GM21360 (cell line): ENCODE data around the gene TMEM30B.

Source experiments
- ATAC-seq: cut with Tn5 transposase; IDR thresholded peaks from one replicate; pipeline ENCODE4 v1.9.1; 2021; ENCODE audit warnings: mild to moderate bottlenecking, moderate library complexity; ENCODE audit not compliant: unreplicated experiment

Gene TMEM30B

DNA sequence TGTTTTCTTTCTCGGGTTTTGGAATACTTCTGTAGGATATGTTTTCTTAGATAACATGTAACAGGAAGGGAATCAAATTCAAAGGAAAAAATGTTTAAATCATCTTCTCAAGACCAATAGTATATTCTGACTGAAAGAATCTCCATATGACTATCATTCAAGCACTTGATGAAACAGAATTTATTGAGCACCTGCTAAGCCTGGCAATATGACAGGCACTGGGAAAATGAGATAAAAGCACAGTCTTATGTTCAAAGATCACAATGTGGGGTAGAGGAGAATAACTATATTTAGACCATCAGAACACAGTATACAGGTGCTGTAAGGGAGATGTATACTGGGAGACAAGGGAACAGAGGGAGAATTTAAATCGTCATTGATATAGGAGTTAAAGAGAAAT, 19.1 kb upstream of the TMEM30B start:
- ATAC-seq = no peak

DNA sequence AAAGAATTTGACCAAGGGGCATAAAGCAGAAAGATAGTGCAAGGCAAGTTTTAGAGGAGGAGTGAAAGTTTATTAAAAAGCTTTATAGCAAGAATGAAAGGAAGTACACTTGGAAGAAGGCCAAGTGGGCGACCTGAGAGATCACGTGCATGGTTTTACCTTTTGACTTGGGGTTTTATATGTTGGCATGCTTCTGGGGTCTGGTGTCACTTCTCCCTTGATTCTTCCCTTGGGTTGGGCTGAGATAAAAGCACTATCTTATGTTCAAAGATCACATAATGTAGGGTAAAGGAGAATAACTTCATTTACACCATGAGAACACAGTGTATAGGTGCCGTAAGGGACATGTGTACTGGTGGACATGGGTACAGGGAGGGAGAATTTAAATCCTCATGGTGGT, 17.7 kb upstream of the TMEM30B start:
- no peak for ATAC-seq

DNA sequence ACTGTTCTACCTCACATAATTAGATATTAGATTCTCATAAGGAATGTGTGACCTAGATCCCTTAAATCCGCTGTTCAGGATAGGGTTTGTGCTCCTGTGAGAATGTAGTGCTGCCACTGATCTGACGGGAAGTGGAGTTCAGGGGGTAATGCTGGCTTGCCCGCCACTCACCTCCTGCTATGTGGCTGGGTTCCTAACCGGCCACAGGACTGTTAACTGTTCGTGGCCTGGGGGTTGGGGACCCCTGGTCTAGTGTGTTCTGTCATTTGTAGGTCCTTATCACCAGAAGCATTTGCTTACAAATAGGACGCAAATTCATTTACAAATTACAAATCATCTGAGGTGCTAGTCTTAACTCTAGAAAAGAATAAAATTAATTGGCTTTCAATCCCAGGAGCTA, 16.4 kb upstream of the TMEM30B start:
- ATAC-seq = no peak

DNA sequence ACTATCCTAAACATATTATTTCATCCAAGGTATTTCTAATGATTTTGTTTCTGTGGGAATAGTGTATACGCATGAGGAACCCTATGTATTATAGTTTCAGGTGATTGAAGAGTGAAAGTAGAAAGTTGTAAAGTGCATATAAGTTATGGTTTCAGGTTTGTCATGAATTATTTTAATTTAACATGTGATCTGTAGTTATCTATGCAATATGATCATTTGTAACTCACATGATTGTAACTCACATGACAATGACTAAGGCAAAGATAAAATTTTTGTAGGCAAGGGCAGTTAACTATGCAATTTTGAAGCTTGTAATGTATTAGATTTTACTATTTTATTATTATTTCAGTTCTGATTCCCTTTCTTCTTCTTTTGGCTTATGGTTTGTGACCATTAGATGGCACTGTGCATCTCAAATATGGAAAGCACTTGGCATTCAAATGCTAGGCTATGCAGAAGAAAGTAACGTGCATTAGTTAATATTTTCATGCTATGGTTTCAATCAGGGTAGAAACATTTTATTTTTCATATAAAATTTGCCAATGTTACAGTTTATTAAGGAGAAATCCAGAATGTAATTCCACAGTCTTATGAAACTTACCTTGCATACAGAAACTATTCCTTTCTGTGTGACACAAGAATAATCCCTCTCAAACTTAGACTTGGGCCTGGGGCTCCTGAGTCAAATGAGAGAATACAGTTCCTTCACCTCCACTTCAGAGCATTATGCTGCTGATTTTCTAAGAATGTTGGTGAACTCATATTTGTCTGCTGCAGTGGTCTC, 15.8 kb upstream of the TMEM30B start:
- no peak for ATAC-seq

DNA sequence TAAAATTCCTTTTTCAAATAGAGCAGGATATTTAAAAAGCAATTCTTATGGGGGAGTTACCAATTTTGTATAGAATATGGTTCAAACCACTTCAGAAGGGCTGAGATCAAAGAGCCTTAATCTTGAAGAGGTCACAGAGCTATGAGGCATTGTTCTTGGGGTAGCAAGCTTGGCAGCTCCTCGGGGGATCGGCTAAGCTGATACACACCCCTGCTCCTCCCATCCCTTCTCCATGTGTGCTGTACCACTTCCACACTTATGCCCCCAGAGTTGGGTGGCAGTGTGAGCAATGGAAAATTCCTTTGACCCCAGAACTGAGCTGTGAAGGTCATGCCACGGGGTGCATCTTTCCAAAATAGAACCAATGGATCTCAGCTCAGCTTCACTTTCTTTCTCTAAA, 15.0 kb upstream of the TMEM30B start:
- no peak for ATAC-seq

DNA sequence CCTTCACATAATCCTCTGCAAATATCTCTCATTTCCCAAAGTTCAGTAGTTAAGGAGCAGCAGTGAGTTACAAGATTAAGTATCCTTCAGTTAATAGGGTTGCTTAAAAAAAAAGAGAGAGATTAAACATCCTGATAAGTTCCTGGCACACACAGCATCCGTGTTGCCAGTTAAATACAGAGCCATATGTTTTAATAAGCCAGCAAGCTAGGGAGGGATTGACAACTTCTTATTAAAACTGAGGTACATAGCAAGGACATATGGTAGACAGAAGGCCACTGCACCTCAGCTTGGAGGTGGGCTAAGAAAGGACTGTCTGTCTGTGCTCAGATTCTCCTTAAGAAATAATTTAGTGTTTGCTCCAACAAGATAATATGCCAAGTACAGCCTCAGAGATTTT, 9.6 kb upstream of the TMEM30B start:
- no peak for ATAC-seq

DNA sequence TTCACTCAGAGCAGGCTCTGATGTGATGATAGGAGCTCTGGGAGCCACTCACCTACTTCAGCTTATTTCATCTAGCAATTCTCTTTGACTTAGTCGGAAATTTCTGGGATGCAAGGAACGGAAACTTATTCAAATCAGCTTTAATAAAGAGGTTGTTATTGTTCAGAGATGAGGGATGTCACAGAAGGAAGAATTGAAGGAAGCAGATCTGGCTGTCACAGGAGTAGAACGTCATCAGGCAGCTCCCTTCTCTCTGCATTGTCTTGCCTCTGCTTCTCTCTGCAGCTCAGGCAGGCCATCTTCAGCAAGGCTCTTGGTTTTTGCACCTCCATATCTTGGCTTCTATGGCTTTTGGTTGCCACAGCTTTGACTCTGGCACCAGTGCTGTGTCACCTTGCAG, 7.6 kb upstream of the TMEM30B start:
- ATAC-seq = no peak

DNA sequence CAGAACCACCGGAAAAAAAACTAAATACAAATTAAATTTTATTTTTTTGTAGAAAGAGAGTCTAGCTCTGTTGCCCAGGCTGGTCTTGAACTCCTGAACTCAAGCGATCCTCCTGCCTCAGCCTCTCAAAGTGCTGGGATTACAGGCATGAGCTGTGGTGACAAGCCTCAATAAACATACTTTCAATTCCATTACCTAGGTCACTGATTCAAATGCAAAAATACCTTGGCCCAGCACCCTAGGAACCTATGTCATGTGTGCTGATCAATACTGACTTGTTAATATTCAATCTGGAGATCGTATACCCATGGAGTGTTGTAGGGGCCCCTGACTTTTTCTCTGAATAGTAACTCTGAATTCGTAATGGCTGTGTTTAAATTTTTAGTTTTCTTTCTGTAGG, 7.1 kb upstream of the TMEM30B start:
- no peak for ATAC-seq

DNA sequence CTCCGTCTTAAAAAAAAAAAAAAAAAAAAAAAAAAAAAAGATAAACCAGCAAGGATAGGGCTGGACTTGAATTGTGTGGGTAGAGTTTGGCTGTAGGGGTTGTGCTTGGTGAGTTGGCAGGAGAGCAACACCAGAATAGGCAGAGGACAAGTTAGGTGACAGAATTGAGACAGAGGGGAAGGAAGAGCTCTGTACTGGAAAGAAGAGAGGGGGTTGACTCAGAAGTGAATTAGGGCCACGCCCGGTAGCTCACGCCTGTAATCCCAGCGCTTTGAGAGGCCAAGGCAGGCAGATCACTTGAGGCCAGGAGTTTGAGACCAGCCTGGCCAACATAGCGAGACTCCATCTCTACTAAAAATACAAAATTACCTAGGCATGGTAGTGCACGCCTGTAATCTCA, 6.1 kb upstream of the TMEM30B start:
- ATAC-seq = no peak

DNA sequence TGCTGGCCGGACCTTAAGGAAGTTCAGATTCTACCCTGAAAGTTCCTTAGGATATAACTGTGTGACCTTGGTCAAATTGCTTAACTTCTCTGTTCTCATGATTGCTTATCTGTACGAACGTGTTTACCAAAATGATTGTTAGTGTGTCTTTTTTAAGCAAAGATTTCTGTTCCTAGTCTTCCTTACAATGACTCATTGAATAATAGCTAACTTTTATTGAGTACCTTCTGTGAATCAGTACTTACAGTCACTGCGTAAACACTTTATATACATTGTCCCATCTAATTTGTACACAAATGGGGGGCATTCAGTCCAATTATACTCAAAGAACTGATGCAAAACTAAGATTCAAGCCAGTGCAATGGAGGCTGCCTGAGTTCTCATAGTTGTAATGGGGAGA, 4.2 kb upstream of the TMEM30B start:
- ATAC-seq = no peak

DNA sequence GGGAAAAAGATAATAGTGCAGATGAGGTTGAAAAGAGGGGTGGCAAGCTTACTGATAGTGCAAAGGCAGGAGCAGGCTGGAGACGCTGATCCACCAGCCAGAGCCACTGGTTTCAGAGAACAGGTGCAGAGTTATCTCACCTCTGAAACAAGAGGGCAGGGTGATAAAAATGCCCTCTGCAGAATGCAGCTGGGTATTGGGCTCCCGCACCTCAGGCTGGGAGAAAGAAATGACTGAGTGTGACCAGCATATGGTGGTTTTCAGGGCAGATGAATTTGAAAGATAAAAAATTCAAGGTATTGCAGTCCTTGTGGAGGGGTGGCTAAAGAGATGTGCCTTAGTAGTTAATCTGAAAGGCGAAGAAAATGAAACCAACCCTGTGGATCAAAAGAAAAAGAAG, 2.9 kb upstream of the TMEM30B start:
- ATAC-seq = no peak

DNA sequence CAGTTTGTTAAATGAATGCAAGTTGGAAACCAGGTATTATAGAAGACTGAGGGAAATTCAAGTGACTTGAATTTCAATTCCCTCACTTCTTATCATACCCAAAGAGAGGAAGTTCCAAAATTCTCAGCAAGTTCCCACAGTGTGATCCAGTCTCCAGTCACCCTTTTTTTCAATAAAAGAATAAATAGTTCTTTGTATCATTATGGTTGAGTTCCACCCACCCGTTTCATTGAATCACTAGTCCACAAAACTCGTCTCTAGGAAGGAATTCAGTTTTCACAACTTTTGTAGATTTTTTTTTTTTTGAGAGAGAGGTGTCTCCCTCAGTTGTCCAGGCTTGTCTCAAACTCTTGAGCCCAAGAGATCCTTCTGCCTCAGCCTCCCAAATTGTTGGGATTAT, 1.6 kb upstream of the TMEM30B start:
- ATAC-seq = no peak

DNA sequence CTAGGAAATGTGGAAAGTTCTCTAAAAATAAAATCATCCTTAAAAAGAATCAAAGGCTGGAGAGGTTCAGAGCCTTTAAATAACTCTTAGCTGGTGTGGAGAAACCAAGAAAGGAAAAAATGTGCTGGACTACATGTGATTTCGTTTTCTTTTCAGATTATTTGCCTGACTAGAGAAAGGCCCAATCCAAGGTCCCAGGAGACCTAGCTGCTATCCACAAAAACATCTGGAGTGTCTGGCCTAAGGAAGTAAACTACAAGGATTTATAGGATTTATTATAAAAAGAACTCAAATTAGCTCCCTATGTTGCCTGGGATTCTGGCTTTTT, 774 bp upstream of the TMEM30B start:
- ATAC-seq = no peak

DNA sequence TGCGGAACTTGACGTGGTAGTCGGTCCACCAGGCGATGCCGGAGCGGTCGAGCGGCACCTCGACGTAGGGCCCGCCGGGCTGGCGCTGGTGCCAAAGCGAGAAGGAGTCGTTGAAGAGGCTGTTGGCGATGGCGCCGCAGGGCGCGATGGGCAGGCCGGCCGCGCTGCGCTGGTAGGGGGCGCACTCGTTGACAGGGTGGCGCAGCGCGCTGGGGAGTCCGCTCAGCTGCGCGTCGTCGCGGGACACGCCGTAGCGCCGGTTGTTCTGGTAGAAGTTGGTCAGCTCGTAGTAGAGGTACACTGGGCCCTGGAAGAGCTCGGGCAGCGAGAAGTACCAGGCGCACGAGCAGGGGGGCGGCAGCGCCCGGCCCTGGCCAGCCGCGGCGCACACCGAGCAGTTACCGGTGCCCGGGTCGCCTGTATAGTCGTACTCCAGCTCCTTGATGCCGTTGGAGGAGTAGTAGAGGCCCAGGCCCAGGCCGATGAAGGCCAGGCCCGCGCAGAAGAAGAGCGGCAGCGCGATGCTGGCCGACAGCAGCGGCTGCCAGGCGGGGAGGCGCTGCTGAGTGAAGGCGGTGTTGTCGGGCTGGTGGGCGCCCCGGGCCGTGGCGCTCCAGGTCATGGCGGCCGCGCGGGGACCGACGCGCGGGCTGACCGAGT, 482 bp downstream of the TMEM30B start:
- peak; percentile 56 for ATAC-seq

DNA sequence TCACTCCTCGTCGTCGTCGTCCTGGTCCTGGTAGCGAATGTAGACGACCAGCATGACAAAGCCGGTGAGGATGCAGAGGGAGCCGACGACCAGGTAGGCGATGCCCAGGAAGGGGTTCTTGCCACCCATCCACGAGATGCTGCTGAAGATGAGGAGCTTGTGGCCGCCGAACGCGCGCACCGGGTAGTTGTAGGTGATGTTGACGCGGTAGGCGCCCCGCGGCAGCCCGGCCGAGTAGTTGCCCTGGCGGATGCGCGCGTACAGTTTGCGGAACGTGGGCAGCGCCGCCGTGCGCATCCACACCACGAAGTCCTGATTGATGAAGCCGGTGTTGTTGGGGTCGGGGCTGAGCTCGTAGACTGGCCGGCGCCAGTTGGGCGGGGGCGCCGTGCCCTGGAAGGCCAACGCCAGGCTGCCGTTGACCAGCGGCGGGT, 1.0 kb downstream of the TMEM30B start:
- no peak for ATAC-seq

DNA sequence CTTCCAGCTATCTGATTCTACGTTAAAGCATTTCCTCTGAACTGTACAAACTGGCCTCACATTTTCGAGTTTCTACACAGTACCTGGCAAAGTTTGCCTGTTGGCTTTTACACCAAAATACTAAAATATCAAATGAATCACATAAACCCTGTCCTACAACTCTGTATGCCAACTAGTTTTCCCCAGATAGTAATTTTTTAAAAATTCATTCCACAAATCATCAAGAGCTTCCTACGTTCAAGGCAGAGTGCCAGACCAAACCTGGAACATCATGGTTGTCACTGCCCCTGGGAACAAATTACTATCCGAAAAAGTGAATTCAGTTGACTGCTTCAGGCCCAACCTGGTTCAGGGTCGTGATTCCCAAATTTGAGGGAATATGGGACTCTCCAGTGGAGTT, 2.1 kb downstream of the TMEM30B start:
- no peak for ATAC-seq

DNA sequence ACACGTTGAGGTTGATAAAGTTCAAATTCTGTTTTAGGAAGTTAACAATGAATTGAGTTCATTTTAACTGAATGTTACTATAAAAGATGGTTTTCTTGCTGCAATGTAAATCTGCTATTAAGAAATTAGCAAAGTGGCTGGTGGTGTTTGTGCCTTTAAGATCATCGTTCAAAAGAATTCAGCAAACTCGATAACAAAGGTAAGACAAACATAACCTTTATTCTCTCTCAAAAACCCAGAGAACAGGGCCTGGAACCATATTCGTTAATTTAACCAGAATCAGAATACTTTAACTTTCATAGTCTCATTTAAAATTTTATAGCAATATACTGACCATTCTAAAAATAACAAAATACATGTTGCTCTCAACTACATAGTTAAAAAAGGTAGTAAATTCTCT, 3.4 kb downstream of the TMEM30B start:
- ATAC-seq = no peak

DNA sequence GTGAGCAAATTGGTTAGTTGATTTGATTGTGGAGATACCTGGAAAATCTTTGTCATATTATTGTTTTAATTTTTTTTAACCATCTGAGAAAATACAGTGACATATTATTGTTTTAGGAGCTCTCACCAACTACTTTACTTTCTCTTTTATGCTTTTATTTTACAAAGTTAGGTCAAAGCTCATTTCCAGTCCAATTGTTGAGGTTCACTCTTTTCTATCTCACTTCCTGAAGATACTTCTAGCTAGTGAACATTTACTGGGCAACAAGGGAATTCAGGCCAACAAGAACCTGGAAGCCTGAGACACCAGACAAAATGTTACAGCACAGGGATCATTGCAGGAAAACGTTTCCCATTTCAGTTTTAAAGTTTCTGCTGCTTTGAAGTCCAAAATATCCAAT, 3.9 kb downstream of the TMEM30B start:
- ATAC-seq = no peak

DNA sequence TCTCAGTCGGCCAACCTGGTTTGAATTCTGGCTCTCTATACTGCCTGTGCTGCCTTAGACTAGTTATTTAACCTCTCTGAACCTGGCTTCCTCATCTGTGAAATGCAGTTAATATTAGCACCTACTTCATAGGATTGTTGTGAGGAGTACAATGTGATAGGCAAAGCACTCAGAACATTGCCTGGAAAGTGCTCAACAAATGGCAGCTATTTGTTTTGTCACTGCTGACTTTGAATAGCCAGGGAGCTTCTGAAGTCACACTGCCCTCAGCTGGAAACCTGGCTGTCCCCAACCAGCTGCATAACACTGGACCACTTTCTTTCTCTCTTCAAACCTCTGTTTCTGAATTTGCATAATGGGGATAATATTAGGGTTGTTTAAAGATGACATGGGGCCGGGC, 9.6 kb downstream of the TMEM30B start:
- no peak for ATAC-seq

DNA sequence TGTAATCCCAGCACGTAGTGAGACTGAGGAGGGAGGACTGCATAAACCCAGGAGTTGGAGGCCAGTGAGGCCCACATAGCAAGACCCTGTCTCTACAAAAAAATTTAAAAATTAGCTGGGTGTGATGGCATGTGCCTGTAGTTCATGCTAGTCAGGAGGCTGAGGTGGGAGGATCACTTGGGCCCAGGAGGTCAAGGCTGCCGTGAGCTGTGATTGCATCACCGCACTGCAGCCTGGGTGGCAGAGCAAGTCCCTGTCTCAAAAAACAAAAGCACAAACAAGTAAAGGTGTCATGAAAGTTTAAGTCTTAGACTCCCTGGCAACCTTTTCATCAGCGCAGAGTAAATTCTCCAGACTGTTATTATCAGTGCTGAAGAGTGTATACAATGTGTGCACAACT, 10.4 kb downstream of the TMEM30B start:
- no peak for ATAC-seq

DNA sequence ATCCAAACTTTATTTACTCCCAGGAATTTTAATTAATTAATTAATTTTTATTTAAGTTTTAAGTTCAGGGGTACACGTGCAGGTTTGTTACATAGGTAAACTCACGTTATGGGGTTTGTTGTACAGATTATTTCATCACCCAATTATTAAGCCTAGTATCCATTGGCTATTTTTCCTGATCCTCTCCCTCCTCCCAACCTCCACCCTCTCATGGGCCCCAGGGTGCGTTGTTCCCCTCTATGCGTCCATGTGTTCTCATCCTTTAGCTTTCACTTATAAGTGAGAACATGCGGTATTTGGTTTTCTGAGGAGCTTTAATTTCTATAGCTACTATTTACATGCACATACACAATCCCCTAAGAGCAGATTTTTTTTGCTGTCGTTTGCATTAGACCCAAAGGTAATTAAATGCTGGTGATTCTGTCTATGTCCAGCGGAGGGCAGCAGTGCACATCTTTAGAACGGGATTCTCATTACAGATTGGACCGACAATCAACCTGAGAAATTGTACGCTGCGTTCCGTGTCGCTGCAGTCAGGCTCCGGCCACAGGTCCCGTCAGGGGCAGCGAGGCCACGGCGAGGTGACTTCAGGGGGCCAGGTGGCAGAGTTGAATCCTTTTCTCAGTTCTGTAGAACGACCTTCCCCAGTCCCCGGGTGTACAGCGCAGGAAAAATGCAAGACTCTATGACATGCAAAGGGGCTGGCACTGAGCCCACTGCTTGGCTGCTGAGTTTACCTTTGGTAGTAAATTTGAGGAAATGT, 11.6 kb downstream of the TMEM30B start:
- peak; percentile 80 for ATAC-seq

DNA sequence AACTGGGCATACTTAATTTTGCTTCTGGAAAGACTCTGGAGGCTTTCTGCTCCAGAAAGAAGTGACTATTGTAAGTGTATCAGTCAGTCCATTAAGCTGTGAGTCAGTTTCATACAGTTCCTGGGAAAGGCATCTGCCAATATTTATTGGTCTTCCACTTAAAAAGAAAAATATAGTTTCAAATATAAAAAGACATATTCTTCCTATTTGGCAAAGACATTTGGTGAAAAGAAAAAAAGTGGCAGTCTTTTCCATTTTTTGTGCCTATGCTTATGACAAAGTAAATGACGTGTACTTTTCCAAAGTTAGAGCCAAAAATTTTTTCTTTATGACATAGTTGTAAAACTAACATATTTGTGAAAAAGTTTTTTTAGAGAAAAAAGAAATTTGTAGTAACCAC, 12.3 kb downstream of the TMEM30B start:
- no peak for ATAC-seq
